NCI-H2196 treated with DMSO at 0.1 percent for 48 hours (cell line): Measurements from ENCODE around the gene AQP1.

Source experiments
- DNase-seq: peaks from one replicate; lab custom pipeline; 2025; ENCODE audit not compliant: unreplicated experiment; lab: John Stamatoyannopoulos, UW

Gene AQP1

GRCh38 chr7:30881448-30881847, 30.2 kb upstream of the AQP1 start:
- no peak for DNase-seq

GRCh38 chr7:30884881-30885280, 26.8 kb upstream of the AQP1 start:
- DNase-seq: no peak

GRCh38 chr7:30886608-30887011, 25.0 kb upstream of the AQP1 start:
- no peak for DNase-seq

GRCh38 chr7:30887464-30887872, 24.2 kb upstream of the AQP1 start:
- no peak for DNase-seq

GRCh38 chr7:30888747-30889146, 22.9 kb upstream of the AQP1 start:
- no peak for DNase-seq

- DNase-seq: no peak
These were observed 21.4 kb upstream of the AQP1 start for GRCh38 chr7:30890226-30890625.

- DNase-seq: no peak
These were observed 18.3 kb upstream of the AQP1 start for GRCh38 chr7:30893357-30893756.

GRCh38 chr7:30894009-30894408, 17.6 kb upstream of the AQP1 start:
- no peak for DNase-seq

- DNase-seq: no peak
These were observed 16.6 kb upstream of the AQP1 start for GRCh38 chr7:30894866-30895605.

GRCh38 chr7:30896036-30896435, 15.6 kb upstream of the AQP1 start:
- no peak for DNase-seq

GRCh38 chr7:30896783-30897637, 14.6 kb upstream of the AQP1 start:
- DNase-seq: no peak

GRCh38 chr7:30897770-30898169, 13.9 kb upstream of the AQP1 start:
- no peak for DNase-seq

GRCh38 chr7:30898411-30898810, 13.2 kb upstream of the AQP1 start:
- no peak for DNase-seq

GRCh38 chr7:30899066-30899465, 12.6 kb upstream of the AQP1 start:
- no peak for DNase-seq

- DNase-seq: no peak
These were observed 12.0 kb upstream of the AQP1 start for GRCh38 chr7:30899630-30900029.

GRCh38 chr7:30900053-30900452, 11.6 kb upstream of the AQP1 start:
- DNase-seq: no peak

GRCh38 chr7:30900803-30901362, 10.8 kb upstream of the AQP1 start:
- DNase-seq: no peak

GRCh38 chr7:30901856-30902255, 9.8 kb upstream of the AQP1 start:
- DNase-seq: no peak

GRCh38 chr7:30902466-30902865, 9.2 kb upstream of the AQP1 start:
- no peak for DNase-seq

- no peak for DNase-seq
These were observed 8.5 kb upstream of the AQP1 start for GRCh38 chr7:30903146-30903545.

- DNase-seq: no peak
These were observed 7.1 kb upstream of the AQP1 start for GRCh38 chr7:30904561-30904960.
